ENCODE measurements around the gene SLC35F3. TPM values are rescaled to one million over a fixed set of nuclear protein-coding genes. Genes with fewer than 3 reads are reported as not detected.
"Not testable (repeated sequence)": the region's sequence is repeated elsewhere in the genome, so short reads cannot be mapped to it uniquely, and the experiment has no call there.

SLC35F3 gene
- total and polyA plus RNA-seq, 8 donors = 1.4 to 7.1 (median 2.5) TPM

DNA sequence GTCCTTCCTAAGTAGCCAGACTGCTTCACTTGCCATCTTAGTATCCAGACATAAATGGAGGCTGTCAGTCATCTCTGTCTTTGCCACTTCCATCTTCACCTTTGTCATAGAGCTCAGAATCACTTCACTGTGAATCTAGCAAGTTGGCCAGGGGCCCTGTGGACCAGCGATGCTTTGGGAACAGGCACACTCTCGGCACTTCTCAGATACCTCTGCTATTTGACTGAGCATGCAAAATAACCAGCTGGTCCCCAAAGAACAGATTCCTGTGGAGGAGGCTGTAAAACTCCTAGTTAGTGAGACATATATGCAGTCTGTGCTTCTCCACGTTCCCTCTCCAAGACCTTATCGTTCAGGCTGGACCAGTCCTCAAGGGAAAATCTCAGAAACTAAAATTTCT is 392.0 kb downstream of the SLC35F3 start:
- intact Hi-C loops (cut with DNase I) = no loop called here
- H3K36me3 ChIP-seq = no peaks in the 10 kb centered on the region
- no peaks in the 10 kb centered on the region for H3K9me3 ChIP-seq
- H3K4me3 ChIP-seq = no peak overlapping the region
- ATAC-seq (no peak), DNase-seq (no peak), FAIRE-seq (no peak)
- TF ChIP-seq, protein P1, sequence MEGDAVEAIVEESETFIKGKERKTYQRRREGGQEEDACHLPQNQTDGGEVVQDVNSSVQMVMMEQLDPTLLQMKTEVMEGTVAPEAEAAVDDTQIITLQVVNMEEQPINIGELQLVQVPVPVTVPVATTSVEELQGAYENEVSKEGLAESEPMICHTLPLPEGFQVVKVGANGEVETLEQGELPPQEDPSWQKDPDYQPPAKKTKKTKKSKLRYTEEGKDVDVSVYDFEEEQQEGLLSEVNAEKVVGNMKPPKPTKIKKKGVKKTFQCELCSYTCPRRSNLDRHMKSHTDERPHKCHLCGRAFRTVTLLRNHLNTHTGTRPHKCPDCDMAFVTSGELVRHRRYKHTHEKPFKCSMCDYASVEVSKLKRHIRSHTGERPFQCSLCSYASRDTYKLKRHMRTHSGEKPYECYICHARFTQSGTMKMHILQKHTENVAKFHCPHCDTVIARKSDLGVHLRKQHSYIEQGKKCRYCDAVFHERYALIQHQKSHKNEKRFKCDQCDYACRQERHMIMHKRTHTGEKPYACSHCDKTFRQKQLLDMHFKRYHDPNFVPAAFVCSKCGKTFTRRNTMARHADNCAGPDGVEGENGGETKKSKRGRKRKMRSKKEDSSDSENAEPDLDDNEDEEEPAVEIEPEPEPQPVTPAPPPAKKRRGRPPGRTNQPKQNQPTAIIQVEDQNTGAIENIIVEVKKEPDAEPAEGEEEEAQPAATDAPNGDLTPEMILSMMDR (IDR thresholded peaks at IDR 0.05) = no peak
- no peak overlapping the region for H3K27ac ChIP-seq
- H3K4me1 ChIP-seq = no peaks in the 10 kb centered on the region
- H3K27me3 ChIP-seq = no peaks in the 10 kb centered on the region
- 86 to 89% methylated on average over 4 of the region's 4 CpGs for WGBS, 2 donors

DNA sequence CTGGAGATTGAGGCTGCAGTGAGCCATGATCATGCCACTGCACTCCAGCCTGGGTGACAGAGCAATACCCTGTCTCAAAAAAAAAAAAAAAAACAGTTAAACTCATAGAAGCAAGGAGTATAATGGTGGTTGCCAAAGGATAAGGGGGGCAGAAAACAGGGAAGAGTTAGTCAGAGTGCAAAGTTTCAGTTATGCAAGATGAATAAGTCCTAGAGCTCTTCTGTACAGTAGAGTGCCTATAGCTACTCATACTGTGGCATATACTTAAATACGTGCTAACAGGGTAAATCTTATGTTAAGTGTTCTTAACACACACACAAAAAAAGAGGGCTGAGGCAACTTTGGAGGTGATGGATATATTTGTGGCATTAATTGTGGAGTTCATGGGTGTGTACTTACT is 393.2 kb downstream of the SLC35F3 start:
- TF ChIP-seq, protein P1 (IDR thresholded peaks at IDR 0.05) = no peak
- Histone ChIP-seq H3K4me3 (no peak overlapping the region), H3K27ac (no peak overlapping the region), H3K9me3 (no peaks in the 10 kb centered on the region), H3K4me1 (no peaks in the 10 kb centered on the region), H3K36me3 (no peaks in the 10 kb centered on the region), H3K27me3 (no peaks in the 10 kb centered on the region)
- FAIRE-seq (no peak), ATAC-seq (no peak), DNase-seq (no peak)
- intact Hi-C loops (cut with DNase I) = no loop called here
- WGBS, 2 donors = 72 to 88% methylated on average over 1 of the region's 1 CpG

DNA sequence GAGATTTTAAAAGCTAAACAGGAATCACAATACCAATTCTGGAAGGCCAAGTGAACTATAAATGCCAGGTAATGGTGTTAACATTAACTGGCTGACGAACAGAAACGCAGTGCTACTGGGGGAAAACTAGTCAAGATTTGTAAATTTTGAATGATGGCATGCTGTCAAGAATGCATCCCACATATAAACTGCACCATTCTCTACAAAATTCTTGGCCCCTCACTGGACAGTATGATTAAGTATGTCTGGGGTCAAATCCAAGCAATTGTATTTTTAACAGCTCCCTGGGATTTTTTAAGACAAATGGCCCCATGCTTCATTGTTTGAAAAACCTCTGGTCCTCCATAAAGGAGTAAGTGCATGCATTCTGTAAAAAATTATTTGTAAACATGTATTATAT is 395.6 kb downstream of the SLC35F3 start:
- no peak overlapping the region for H3K4me3 ChIP-seq
- TF ChIP-seq, protein P1 (IDR thresholded peaks at IDR 0.05) = no peak
- H3K4me1 ChIP-seq = no peaks in the 10 kb centered on the region
- H3K36me3 ChIP-seq = no peaks in the 10 kb centered on the region
- WGBS, 2 donors = 83% methylated on average over 2 of the region's 2 CpGs
- no peak for ATAC-seq
- H3K27ac ChIP-seq = no peak overlapping the region
- no peak for DNase-seq
- intact Hi-C loops (cut with DNase I) = loop anchor here in 1 of 3 donors (10.0 kb wide), 1 partner anchor 95 kb away; no protein-coding TSS in a partner anchor
- H3K9me3 ChIP-seq = no peaks in the 10 kb centered on the region
- no peak for FAIRE-seq
- no peaks in the 10 kb centered on the region for H3K27me3 ChIP-seq

DNA sequence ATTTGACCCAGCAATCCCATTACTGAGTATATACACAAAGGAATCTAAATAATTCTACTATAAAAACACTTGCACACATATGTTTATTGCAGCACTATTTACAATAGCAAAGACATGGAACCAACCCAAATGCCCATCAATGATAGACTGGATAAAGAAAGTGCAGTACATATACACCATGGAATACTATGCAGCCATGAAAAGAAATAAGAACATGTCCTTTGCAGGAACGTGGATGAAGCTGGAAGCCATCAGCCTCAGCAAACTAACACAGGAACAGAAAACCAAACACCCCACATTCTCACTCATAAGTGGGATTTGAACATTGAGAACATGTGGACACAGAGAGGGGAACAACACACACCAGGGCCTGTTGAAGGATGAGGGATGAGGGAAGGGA is 397.2 kb downstream of the SLC35F3 start:
- FAIRE-seq, H3K36me3 ChIP-seq, H3K9me3 ChIP-seq, H3K4me3 ChIP-seq, H3K4me1 ChIP-seq, DNase-seq, ATAC-seq, H3K27ac ChIP-seq, H3K27me3 ChIP-seq: not testable (repeated sequence)
- 40 to 86% methylated on average over 1 of the region's 1 CpG for WGBS, 2 donors
- intact Hi-C loops (cut with DNase I) = loop anchor here in 1 of 3 donors (10.0 kb wide), 1 partner anchor 97 kb away; no protein-coding TSS in a partner anchor

DNA sequence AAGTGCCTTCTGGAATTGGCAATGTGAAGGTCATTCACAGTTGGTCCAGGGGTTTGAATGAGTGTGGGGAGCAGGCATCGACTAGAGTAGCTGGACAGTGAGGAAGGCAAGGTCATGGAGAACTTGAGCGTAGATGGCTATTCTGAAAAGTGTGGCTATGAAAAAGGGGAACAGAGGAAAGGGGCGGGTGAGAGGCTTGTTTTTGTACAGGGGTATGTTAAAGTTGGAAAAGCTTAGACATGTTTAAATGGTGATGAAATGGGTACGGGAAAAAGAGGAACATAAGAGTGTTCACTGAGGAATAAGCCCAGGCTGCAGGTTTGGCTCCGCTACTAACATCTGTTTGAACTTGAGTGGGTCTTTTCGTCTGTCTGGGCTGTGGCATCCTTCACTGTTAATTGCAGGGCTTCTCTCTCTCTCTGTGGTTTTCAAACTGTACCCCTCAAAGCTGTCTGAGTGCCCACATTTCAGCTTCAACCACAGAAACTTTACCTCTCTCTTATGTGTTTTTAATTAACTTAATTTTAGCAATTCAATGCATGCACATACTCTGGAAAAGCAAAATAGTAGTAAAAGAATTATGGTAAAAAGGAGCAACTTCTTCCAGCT is 398.0 kb downstream of the SLC35F3 start:
- FAIRE-seq (no peak), ATAC-seq (peak in 1 of 4 donors; percentile 15), DNase-seq (no peak)
- no peak overlapping the region for H3K27ac ChIP-seq
- no peaks in the 10 kb centered on the region for H3K27me3 ChIP-seq
- H3K4me1 ChIP-seq = no peaks in the 10 kb centered on the region
- TF ChIP-seq, protein P1 (IDR thresholded peaks at IDR 0.05) = no peak
- H3K36me3 ChIP-seq = no peaks in the 10 kb centered on the region
- H3K9me3 ChIP-seq = no peaks in the 10 kb centered on the region
- no peak overlapping the region for H3K4me3 ChIP-seq
- WGBS, 2 donors = 72 to 88% methylated on average over 6 of the region's 6 CpGs
- intact Hi-C loops (cut with DNase I) = loop anchor here in 1 of 3 donors (10.0 kb wide), 1 partner anchor 98 kb away; no protein-coding TSS in a partner anchor
